GM04503 (cell line): ENCODE measurements around the gene ARX.

Experiments used
- DNase-seq: peaks from one replicate; pipeline ENCODE4 v3.0.0-alpha.2; 2012; ENCODE audit warnings: low read depth

Gene ARX

DNA sequence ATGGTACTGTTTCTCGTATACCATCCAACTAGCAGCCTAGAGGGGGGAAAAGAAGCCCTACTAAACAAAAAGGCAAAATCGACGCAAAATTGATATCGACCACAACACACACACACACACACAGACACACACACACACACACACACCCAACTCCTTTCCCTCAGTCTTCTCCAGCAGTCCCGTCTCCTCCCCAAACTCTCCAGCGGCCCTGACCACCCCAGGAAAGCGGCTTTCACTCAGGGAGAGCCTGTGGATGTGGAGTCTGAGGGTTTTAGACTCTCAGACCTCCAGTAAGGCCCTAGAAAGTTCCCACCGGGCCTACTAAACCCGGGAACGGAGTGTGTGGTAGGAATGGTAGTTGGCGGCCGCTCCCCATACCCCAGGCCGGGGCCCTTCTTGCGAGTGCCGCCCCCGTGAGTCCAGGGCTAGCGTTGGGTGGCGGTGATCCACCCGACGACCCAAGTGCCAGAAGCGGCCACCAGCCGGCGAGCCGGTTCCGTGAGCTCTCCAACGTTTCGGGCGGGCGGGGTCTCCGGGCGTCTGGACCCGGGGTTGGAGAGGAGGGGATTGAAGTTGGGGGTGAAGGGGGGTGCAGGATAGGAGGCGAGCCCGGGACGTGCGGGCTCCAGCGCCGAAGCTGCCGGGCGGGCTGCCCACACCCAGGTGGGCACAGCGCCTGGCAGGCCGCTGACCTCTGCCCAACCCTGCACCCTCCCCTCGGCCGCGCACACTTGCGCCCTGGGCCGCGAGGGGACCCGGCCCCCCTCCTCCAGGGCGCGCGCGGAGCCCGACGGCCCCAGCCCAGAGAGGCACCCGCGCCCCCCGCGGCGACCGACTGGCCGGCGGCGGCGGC lies 13.7 kb downstream of the ARX start:
- no peak for DNase-seq

DNA sequence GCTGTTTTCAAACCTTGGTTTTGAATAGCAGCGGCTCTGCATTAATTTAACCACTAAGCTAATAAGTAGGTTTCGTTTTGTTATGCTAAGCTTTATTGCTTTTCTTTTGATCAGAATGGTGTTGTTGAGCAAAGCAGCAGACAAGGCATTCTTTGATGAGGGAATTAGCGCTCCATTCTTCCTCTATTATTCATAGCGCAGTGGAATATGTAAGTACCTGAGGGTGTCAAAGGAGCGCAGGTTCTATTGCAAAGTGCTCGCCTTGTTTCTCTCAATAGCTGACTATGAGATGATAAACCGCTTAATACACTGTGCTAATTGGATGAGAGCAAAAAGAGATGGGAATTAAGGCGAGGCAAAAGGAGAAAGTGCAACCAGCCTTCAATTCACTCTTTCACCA lies 16.3 kb downstream of the ARX start:
- DNase-seq: no peak

- DNase-seq: no peak
Observed at GRCh38 chrX:24996096-24996709, 19.6 kb downstream of the ARX start.

GRCh38 chrX:24993879-24994278 lies 21.9 kb downstream of the ARX start:
- no peak for DNase-seq

- no peak for DNase-seq
Observed at GRCh38 chrX:24990535-24990934, 25.2 kb downstream of the ARX start.

GRCh38 chrX:24988314-24988713 lies 27.5 kb downstream of the ARX start:
- DNase-seq: no peak

- DNase-seq: no peak
Observed at GRCh38 chrX:24987731-24988130, 28.0 kb downstream of the ARX start.

- DNase-seq: no peak
Observed at GRCh38 chrX:24985120-24985519, 30.6 kb downstream of the ARX start.

- DNase-seq: no peak
Observed at GRCh38 chrX:24983931-24984330, 31.8 kb downstream of the ARX start.

DNA sequence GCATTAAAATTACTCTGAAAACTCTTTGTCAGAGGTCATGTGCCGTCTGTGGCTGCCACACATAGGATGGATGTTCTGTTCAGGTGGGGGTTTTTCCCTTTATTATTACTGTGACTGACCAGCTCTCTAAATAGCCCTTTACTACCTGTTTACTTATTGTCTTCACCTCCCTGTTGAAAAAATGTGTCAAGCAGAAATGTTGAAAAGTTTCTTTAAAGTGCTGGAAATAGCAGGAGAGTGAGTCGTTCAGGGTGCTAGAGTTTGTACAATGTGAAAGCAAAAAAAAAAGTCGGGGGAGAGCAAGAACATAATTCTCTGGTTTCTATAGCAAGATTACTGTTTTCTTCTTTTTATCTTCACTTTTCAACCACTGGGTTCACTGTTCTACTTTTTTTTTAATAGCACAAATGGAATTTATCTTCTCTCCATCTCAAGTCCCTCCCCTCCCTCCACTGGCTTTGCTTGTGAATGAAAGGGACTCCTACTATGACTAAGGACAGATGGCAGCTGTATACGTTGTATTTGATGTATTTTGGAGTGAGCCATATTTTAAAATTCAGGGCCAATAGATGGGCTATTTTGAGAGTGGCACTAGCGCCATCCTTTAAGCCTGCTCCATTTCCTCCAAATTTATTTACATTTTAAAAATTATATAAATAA lies 33.3 kb downstream of the ARX start:
- DNase-seq: no peak

DNA sequence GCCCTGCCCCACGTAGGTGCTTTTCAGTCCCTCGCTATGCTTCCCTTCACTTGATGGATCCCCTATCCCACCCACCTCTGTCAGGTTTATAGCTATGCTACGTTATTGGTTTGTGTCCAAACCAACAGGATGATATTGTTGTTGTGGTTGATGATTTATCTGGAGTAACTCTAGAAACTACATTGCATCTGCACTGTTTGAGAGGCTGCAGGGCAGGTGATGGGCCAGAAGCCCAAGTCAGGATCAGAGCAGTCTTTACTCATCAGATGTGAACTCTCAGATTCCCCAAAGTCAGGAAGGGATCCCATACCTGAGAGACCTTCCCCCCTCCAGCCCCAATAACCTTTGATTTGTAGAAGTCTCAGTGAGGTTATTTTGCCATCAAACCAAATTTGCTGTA lies 34.7 kb downstream of the ARX start:
- DNase-seq: no peak

DNA sequence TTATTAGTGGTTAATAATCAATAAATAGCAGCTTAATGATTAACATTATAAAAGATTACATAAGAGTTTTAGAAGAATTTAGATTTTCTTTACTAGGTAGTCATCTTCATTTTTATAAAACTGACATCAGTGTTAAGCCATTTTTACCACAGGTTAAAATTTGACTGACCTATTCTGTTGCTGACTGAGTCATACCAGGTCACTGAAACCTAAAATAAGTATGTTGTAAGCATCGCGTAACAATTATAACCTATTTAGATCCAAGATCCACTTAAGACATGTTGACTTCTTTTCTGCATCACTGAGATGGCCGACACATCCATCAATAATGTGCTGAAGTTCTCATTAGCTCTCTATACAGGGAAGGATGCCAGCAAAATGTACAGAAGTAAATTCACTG lies 36.7 kb downstream of the ARX start:
- DNase-seq: no peak

DNA sequence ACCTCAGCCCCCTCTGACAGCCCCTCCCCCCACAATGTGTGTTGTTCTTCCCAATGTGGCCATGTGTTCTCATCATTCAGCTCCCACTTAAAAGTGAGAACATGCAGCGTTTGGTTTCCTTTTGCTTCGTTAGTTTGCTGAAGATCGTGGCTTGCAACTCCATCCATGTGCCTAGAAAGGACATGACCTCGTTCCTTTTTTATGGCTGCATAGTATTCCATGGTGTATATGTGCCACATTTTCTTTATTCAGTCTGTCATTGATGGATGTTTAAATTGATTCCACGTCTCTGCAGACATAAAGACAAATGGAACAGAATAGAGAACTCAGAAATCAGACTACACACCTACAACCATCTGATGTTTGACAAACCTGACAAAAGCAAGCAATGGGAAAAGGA lies 46.0 kb downstream of the ARX start:
- DNase-seq: no peak

- no peak for DNase-seq
Observed at GRCh38 chrX:24965372-24965771, 50.4 kb downstream of the ARX start.

GRCh38 chrX:24963823-24964222 lies 51.9 kb downstream of the ARX start:
- no peak for DNase-seq

DNA sequence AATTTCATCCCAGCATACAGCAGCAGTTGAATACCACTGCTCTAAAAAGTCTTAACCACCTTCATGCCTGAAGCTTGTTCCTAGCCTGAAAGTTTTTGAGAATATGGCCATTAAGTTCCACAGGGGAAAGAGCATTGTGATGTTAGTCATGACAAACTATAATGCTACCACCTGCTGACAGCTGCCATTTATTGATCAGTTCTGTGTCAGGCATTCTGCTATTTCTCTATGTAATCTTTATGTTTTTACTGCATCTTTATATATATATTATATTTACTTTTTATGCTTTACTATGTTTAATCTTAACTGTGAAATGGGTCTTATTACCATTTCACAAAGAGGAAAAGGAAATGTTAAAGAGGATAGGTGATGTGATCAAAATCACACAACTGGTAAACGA lies 54.0 kb downstream of the ARX start:
- no peak for DNase-seq

DNA sequence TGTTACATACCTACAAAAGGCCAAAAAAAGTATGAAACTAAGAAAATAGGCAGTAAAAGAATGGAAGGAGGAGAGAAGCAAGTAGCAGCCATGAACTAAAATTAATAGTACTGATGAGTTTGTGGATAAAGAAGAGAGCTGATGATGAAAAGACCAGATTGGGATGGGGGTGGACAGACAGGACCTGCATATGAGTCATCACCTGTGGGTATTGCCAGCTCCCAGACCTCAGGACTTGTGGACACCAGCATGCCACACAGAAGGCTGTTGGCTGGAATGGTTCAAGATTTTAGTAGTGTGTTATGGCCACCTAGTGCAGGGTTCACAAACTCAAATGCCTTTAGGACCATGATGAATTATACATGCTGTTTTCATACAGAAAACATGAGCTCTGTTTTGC lies 58.9 kb downstream of the ARX start:
- DNase-seq: no peak

DNA sequence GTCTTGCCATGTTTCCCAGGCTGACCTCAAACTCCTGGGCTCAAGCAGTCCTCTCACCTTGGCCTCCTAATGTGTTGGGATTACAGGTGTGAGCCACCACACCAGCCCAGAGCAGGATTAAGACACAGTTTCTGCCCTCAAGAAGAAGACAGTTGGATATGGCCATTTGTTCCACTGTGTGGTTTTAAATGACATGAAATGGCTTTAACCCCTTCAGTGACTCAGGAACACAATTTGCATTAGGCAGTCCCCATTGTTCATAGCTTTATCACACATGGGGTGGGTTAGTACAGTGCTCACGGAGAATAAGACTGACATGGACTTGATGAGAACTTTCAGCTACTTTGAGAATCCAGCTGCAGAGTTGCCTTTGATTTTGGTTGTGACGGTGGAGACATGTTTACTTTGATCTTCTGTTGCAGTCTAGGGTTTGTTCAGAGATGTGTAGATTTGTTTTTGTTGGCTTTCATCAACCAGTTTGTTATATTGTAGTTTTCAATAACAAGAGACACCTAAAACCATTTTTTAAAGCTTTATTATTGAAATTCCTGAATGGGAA lies 60.3 kb downstream of the ARX start:
- no peak for DNase-seq

- DNase-seq: no peak
Observed at GRCh38 chrX:24954732-24955131, 61.0 kb downstream of the ARX start.
